ENCODE data around the gene DNER. TPM values are rescaled to one million over a fixed set of nuclear protein-coding genes. Genes with fewer than 3 reads are reported as not detected.

DNER gene
- total RNA-seq, 1 experiment from 2014 or later, result 0.18 TPM

DNA sequence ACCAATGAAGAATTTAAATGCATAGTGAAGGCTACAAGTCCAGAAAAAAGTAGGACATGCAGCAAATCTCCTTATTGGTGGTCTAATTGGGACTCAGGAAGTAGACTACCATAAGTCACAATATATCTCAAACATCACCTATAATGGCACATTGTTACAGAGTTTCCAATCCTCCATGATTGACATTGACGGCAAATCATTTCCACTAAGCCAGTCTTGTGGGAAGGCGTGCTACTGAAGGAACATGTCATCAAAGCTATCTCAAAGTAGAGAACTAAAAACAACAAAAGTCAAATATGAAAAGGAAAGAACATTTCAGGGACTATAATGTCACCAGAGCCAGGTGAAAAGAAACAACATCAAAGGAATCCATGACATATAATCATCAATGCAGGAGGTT is 276.9 kb downstream of the DNER start:
- no peak overlapping the region for H3K4me3 ChIP-seq
- peaks cover 3% of the 10 kb centered on the region; the same call in 1 of the 2 replicates for H3K9me3 ChIP-seq (replicated peaks)
- H3K27ac ChIP-seq, result no peak overlapping the region
- H3K36me3 ChIP-seq, result no peaks in the 10 kb centered on the region
- DNase-seq, result no peak
- no peaks in the 10 kb centered on the region; the same call in 1 of the 2 replicates for H3K4me1 ChIP-seq
- no peaks in the 10 kb centered on the region; the same call in 1 of the 2 replicates for H3K27me3 ChIP-seq

DNA sequence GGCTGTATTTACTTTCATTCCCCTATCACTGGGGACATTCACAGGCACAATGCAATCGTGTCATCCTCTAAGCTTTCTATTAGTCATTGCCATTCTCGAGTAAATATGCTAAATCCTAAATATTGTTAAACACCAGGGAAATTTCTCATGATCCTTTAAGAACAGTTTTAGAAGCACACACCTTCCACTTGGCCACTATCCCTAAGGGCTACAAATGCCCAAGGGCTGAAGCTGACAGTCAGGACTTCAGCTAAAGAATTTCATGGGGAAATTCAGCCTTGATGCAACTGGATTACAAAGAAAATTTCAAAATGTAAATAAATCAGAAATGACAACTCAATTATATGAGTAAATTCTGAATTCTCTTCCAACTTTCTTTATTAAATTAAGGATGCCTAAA is 280.2 kb downstream of the DNER start:
- Histone ChIP-seq H3K4me3 (no peak overlapping the region), H3K27ac (no peak overlapping the region), H3K4me1 (no peaks in the 10 kb centered on the region; the same call in 1 of the 2 replicates), H3K36me3 (no peaks in the 10 kb centered on the region), H3K9me3 (replicated peaks) (peaks cover 3% of the 10 kb centered on the region; the same call in 1 of the 2 replicates), H3K27me3 (peaks cover 3% of the 10 kb centered on the region; the same call in 1 of the 2 replicates)
- DNase-seq, result no peak

DNA sequence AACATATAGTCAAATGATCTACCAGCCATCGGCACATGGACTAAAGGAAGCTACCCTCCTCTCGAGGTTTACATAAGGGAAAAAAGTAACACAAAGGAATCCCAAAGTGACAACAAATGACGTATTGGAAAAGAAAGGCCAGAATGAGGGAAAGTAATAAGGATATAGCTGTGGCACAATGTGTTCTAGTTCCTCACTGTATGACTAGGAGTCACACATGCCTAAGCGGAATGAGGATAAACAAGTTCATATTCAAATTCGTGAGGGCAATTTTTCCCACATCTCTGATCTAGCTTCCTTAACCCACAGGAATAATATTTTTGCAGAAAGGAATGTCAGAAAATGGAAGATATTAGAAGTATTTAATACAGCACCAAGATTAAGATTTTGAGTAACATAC is 281.0 kb downstream of the DNER start:
- H3K36me3 ChIP-seq, result no peaks in the 10 kb centered on the region
- H3K4me3 ChIP-seq, result no peak overlapping the region
- no peak for DNase-seq
- peaks cover 3% of the 10 kb centered on the region; the same call in 1 of the 2 replicates for H3K9me3 ChIP-seq (replicated peaks)
- H3K27ac ChIP-seq, result no peak overlapping the region
- H3K4me1 ChIP-seq, result no peaks in the 10 kb centered on the region; the same call in 1 of the 2 replicates
- H3K27me3 ChIP-seq, result peaks cover 3% of the 10 kb centered on the region; the same call in 1 of the 2 replicates

- Histone ChIP-seq H3K9me3 (replicated peaks) (peaks cover 3% of the 10 kb centered on the region; the same call in 1 of the 2 replicates), H3K27ac (no peak overlapping the region), H3K4me1 (no peaks in the 10 kb centered on the region; the same call in 1 of the 2 replicates), H3K4me3 (no peak overlapping the region), H3K36me3 (no peaks in the 10 kb centered on the region), H3K27me3 (peaks cover 3% of the 10 kb centered on the region; the same call in 1 of the 2 replicates)
- DNase-seq, result peak in 1 of 2 experiments; percentile 51
Observed at GRCh38 chr2:229431327-229431954, 282.9 kb downstream of the DNER start.

DNA sequence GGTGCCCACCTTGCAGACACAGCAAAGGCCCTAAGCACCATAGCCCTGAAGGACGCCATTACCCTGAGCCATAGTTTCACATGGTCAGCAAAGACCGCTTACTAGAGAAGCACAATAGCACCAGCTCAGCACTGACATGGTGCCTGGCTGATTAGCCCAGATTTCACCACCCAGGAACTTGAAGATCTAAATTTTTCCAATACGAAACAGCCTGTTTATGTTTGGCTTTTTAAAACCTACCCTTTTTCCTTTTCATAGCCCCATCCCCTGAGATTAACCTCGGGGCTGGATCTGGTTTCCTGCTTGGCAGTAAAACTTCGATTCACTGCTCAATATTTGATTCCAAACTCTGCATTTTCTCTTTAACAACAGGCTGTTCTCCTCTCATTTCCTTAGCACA is 284.8 kb downstream of the DNER start:
- Histone ChIP-seq H3K27me3 (peaks cover 3% of the 10 kb centered on the region; the same call in 1 of the 2 replicates), H3K4me3 (no peak overlapping the region), H3K27ac (no peak overlapping the region), H3K9me3 (replicated peaks) (no peaks in the 10 kb centered on the region; the same call in 1 of the 2 replicates), H3K36me3 (no peaks in the 10 kb centered on the region), H3K4me1 (no peaks in the 10 kb centered on the region; the same call in 1 of the 2 replicates)
- DNase-seq, result no peak

DNA sequence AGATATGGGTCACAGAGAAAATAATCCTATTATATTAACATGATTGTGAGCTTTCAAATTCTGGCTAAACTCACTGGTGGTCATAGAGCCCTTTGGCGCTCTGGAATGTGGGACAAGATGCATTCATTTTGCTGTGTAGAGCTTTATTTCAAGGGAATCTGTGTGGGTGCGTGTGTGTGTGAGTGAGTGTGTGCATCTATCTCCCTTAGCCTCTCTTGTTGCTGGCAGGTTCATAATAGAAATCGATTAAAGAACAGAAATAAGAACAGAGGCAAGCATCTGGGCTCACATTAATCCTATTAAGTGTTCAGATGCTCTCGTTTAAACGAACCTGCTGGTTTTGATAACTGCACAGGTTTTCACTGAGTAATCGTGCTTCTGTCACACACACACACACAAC is 287.9 kb downstream of the DNER start:
- no peaks in the 10 kb centered on the region for H3K36me3 ChIP-seq
- no peak for DNase-seq
- H3K4me1 ChIP-seq, result no peaks in the 10 kb centered on the region
- peaks cover 3% of the 10 kb centered on the region; the same call in 1 of the 2 replicates for H3K27me3 ChIP-seq
- H3K4me3 ChIP-seq, result no peak overlapping the region
- no peak overlapping the region for H3K27ac ChIP-seq
- H3K9me3 ChIP-seq (replicated peaks), result no peaks in the 10 kb centered on the region; the same call in 1 of the 2 replicates

GRCh38 chr2:229425598-229425997 is 288.8 kb downstream of the DNER start:
- no peaks in the 10 kb centered on the region for H3K4me1 ChIP-seq
- H3K27me3 ChIP-seq, result no peaks in the 10 kb centered on the region
- no peak for DNase-seq
- H3K27ac ChIP-seq, result no peak overlapping the region
- no peaks in the 10 kb centered on the region; the same call in 1 of the 2 replicates for H3K9me3 ChIP-seq (replicated peaks)
- no peaks in the 10 kb centered on the region for H3K36me3 ChIP-seq
- H3K4me3 ChIP-seq, result no peak overlapping the region

DNA sequence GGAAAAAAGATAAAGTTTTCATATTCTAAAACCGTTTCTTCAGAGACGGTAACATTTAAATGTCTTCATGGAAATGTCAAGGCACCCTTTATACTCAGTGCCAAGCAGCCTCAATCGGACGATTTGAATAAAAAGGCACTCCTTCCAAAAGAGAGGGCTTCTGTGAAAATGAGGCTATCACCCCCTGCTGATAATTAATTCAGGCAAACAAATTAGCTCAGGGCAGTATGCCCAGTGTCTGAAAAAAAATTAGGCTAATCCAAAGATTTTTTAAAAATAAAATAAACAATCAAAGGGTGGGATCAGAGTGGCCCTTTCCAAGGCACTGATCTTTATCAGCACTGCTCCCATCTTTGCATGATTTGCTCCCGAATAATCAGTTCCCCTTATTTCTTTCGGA is 292.3 kb downstream of the DNER start:
- H3K27me3 ChIP-seq, result no peaks in the 10 kb centered on the region
- H3K4me1 ChIP-seq, result no peaks in the 10 kb centered on the region
- H3K4me3 ChIP-seq, result no peak overlapping the region
- no peaks in the 10 kb centered on the region; the same call in 1 of the 2 replicates for H3K9me3 ChIP-seq (replicated peaks)
- no peak for DNase-seq
- H3K36me3 ChIP-seq, result no peaks in the 10 kb centered on the region
- no peak overlapping the region for H3K27ac ChIP-seq

- Histone ChIP-seq H3K36me3 (no peaks in the 10 kb centered on the region), H3K4me1 (no peaks in the 10 kb centered on the region), H3K27me3 (no peaks in the 10 kb centered on the region), H3K9me3 (replicated peaks) (no peaks in the 10 kb centered on the region), H3K27ac (no peak overlapping the region), H3K4me3 (no peak overlapping the region)
- DNase-seq, result no peak
Observed at GRCh38 chr2:229419158-229419557, 295.2 kb downstream of the DNER start.

DNA sequence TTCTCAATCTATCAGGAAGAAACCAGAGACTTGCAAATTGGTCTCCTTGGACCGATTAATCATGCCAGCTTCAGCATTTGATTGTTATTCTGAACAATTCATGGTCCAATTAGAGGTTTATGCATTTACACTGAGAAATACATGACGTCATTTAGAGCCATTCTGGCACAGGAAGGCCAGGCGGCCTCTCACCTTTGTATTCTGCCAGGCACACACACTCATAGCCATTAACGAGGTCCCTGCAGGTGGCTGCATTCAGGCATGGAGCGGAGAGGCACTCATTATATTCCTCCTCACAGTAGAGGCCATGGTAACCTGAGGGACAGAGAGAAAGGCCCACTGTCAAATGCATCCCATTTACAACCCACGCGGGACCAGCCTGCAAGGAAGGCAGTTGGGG is 296.4 kb downstream of the DNER start:
- H3K9me3 ChIP-seq (replicated peaks), result no peaks in the 10 kb centered on the region
- H3K4me3 ChIP-seq, result no peak overlapping the region
- H3K4me1 ChIP-seq, result no peaks in the 10 kb centered on the region
- no peaks in the 10 kb centered on the region for H3K27me3 ChIP-seq
- H3K36me3 ChIP-seq, result no peaks in the 10 kb centered on the region
- no peak overlapping the region for H3K27ac ChIP-seq
- no peak for DNase-seq

GRCh38 chr2:229417176-229417575 is 297.2 kb downstream of the DNER start:
- H3K36me3 ChIP-seq, result no peaks in the 10 kb centered on the region
- no peak for DNase-seq
- no peaks in the 10 kb centered on the region for H3K9me3 ChIP-seq (replicated peaks)
- no peak overlapping the region for H3K27ac ChIP-seq
- H3K27me3 ChIP-seq, result no peaks in the 10 kb centered on the region
- no peaks in the 10 kb centered on the region for H3K4me1 ChIP-seq
- H3K4me3 ChIP-seq, result no peak overlapping the region

DNA sequence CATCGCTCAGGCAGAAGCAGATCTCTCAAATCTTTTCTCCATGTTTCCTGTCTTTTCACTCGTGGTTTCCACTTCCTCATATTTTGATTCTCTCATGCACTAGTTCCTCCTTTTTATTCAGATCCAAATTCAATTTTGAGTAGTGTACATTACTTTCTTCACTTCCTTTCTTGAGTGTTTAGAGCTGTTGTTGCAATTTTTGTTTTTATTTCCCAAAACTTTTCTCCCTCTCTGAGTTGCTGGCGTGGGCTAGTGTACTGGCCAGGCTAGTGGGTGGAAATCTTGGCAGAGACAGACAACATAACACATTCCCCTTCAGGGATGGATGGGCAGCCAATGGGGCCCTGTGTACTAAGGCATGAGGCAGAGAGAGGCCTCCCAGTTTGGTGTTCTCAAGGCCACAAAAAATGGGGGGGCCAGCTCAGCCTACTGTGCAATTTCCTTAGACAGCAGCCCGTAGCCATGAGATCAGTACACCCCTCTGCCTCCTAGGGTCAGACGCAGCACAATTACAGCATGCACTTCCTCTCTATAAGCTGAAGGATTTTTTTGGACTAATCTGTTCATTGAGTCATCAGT is 298.1 kb downstream of the DNER start:
- no peaks in the 10 kb centered on the region for H3K4me1 ChIP-seq
- H3K27me3 ChIP-seq, result no peaks in the 10 kb centered on the region
- no peak overlapping the region for H3K4me3 ChIP-seq
- H3K9me3 ChIP-seq (replicated peaks), result no peaks in the 10 kb centered on the region
- no peak overlapping the region for H3K27ac ChIP-seq
- DNase-seq, result no peak
- H3K36me3 ChIP-seq, result no peaks in the 10 kb centered on the region

- Histone ChIP-seq H3K4me1 (no peaks in the 10 kb centered on the region), H3K9me3 (replicated peaks) (no peaks in the 10 kb centered on the region), H3K4me3 (no peak overlapping the region), H3K27ac (no peak overlapping the region), H3K36me3 (no peaks in the 10 kb centered on the region), H3K27me3 (no peaks in the 10 kb centered on the region)
- no peak for DNase-seq
Observed at GRCh38 chr2:229414631-229415030, 299.7 kb downstream of the DNER start.

GRCh38 chr2:229412686-229413085 is 301.7 kb downstream of the DNER start:
- Histone ChIP-seq H3K4me3 (no peak overlapping the region), H3K27me3 (no peaks in the 10 kb centered on the region), H3K4me1 (peaks cover 12% of the 10 kb centered on the region), H3K27ac (no peak overlapping the region), H3K36me3 (no peaks in the 10 kb centered on the region), H3K9me3 (replicated peaks) (no peaks in the 10 kb centered on the region)
- DNase-seq, result no peak

DNA sequence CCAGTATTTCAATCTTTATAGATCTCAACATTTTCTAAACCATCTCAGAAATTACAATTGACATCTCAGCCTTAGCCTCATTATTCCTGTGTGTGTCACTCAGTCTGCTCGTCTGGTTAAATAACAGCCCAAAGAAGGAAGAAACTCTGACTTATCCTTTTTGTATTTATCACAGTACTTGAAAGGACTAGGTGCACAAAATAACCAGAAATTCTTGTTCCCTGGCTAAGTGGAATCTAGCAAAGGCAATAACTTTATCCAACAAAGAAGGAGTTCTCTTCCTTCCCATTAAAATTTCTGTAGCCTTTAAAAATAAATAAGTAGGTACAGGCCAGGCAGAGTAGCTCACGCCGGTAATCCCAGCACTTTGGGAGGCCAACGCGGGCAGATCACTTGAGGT is 303.4 kb downstream of the DNER start:
- Histone ChIP-seq H3K9me3 (replicated peaks) (no peaks in the 10 kb centered on the region), H3K27ac (no peak overlapping the region), H3K27me3 (no peaks in the 10 kb centered on the region), H3K4me1 (peaks cover 21% of the 10 kb centered on the region), H3K4me3 (no peak overlapping the region), H3K36me3 (no peaks in the 10 kb centered on the region)
- no peak for DNase-seq
